Left ventricle myocardium inferior (tissue), 1 donor: ENCODE results near the gene NPB. TPM values are rescaled to one million over a fixed set of nuclear protein-coding genes. Genes with fewer than 3 reads are reported as not detected.

Experiments used
- DNase-seq: peaks from one replicate; pipeline ENCODE4 v3.0.0-alpha.2; 2020
- H3K27ac ChIP-seq: fragments of 200-600 bp; replicated peaks from 2 replicates; pipeline ENCODE4 v1.8.0; 2021
- H3K27me3 ChIP-seq: fragments of 200-600 bp; 2 replicates; pipeline ENCODE4 v1.8.0; 2021; ENCODE audit warnings: low read depth
- H3K36me3 ChIP-seq: fragments of 200-600 bp; 2 replicates; pipeline ENCODE4 v1.8.0; 2021
- H3K4me1 ChIP-seq: fragments of 200-600 bp; 2 replicates; pipeline ENCODE4 v1.8.0; 2021
- H3K4me3 ChIP-seq: fragments of 200-600 bp; 2 replicates; pipeline ENCODE4 v1.8.0; 2021; ENCODE audit warnings: mild to moderate bottlenecking, moderate library complexity
- H3K9me3 ChIP-seq: fragments of 200-600 bp; replicated peaks from 2 replicates; pipeline ENCODE4 v1.8.0; 2021
- CTCF ChIP-seq: fragments of 200-600 bp; IDR thresholded peaks from 2 replicates; pipeline ENCODE4 v1.8.0; 2021; ENCODE audit warnings: antibody characterized with exemption, mild to moderate bottlenecking, borderline replicate concordance
- intact Hi-C: fragments of 100-400 bp; cut with micrococcal nuclease; formaldehyde crosslinking; loops from one replicate; pipeline ENCODE4 v1.11.0; 2022
- total RNA-seq: library from RNA; stranded (reverse); fragmentation: NEBNext Ultra II Directional; extraction: Animal tissue kit (Norgen Biotek cat#: 25700); gene quantifications from one replicate; pipeline ENCODE4 v1.2.1, GENCODE V29; 2021
- donor health status: DM: no; HTN: yes; CAD: no; lungs with severe emphysema.

Gene NPB
- total RNA-seq, 1 donor from 2014 or later, result 0.19 TPM

DNA sequence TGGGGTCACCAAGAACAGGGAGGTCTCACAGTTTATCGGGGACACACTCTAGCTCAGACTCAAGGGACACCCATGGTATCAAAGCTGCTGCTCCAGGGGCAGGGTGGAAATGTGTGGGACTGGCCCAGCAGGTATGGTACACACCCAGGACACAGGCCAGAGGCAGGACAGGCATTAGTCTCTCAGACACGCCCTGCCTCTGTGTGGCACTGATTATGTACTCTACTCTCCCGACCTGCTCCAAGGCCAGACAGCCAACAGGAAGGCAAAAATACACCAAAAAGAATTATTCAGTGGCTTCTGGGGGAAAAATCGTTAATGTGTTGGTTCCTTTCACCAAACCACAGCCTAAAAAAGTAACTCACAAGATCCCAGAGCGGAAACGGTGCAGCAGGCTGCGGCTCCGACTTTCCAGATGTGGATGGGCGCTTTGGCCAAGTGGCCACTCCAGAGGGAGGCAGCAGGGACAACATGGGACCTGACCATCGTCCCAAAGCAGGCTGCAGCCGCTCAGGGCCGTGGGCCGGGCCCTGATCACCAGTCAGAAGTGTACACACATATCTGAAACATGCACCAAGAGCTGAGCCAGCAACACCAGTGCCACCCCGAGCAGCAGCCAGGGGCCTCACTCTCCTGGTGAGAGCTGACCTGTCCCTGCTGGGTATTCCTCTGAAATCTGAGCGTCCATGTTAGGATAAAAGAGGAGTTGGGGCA is 17.0 kb downstream of the NPB start:
- peak overlapping the region; percentile 79 for H3K27ac ChIP-seq
- no peaks in the 10 kb centered on the region for H3K9me3 ChIP-seq
- H3K4me3 ChIP-seq, result no peak overlapping the region
- DNase-seq, result no peak
- H3K36me3 ChIP-seq, result peaks cover 50% of the 10 kb centered on the region
- peaks cover 66% of the 10 kb centered on the region for H3K4me1 ChIP-seq
- H3K27me3 ChIP-seq, result no peaks in the 10 kb centered on the region
- intact Hi-C loops, result no loop called here
- no peak for TF ChIP-seq CTCF

DNA sequence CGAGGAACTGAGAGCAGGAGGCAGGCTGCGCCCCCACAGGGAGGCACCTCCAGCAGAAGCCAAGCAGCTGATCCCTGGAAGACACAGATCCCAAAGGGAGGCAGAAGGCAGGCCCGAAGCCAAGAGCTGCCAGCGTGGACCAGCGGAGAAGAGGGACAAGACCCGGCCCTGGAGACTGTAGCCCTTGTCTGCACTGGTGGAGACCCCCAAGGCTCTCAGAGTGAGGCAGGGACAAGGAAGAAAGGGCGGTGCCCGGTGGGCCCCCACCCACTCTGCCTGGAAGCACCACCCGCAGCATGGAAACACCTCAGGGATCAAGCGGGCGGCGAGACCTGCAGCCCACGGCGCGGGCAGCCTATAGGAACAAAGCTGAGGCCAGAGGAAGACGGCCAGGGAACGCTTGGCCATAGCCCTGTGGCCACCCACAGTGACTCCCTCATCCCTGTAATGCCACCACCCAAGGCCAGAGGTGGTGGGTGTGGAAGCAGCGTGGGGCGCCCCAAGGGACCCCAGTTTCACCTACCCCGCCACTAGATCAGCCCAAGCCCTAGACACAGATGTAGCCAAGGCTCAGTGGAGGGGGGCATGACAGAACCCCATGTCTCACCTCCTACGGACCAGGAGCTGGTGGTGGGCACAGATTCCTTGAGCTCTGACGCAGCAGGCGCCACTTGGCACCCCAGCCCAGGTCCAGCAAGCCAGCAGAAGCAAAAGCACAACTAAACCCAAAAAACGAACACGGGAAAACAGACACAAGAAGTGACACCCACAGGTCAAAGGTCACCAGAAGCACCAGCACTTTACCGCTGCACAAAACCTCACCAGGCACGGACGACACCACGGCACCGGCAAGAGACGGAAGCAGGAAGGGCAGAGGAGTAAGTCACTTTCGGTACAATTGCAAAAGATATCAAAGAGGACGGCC is 18.8 kb downstream of the NPB start:
- DNase-seq, result no peak
- H3K9me3 ChIP-seq, result no peaks in the 10 kb centered on the region
- peaks cover 32% of the 10 kb centered on the region for H3K36me3 ChIP-seq
- TF ChIP-seq CTCF, result no peak
- H3K4me3 ChIP-seq, result no peak overlapping the region
- peaks cover 80% of the 10 kb centered on the region for H3K4me1 ChIP-seq
- no peak overlapping the region for H3K27ac ChIP-seq
- no peaks in the 10 kb centered on the region for H3K27me3 ChIP-seq
- intact Hi-C loops, result no loop called here

DNA sequence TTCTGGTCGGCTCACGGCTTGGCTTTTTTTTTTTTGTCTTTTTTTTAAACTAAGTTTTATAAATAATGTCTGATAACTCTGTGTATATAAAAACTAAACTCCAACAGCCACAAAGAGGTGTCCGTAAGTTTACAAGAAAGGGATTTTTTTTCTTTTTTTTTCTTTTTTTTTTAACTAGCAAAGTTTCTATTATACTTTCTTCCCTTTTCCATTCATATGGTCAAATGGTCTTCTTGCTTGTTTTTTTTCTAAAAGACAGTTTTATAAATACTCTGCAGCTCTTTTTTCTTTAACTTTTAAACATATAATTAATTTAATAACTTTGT is 19.5 kb downstream of the NPB start:
- Histone ChIP-seq H3K27me3 (no peaks in the 10 kb centered on the region), H3K9me3 (no peaks in the 10 kb centered on the region), H3K4me3 (no peak overlapping the region), H3K27ac (no peak overlapping the region), H3K36me3 (peaks cover 31% of the 10 kb centered on the region), H3K4me1 (peaks cover 80% of the 10 kb centered on the region)
- intact Hi-C loops, result no loop called here
- TF ChIP-seq CTCF, result no peak
- no peak for DNase-seq

DNA sequence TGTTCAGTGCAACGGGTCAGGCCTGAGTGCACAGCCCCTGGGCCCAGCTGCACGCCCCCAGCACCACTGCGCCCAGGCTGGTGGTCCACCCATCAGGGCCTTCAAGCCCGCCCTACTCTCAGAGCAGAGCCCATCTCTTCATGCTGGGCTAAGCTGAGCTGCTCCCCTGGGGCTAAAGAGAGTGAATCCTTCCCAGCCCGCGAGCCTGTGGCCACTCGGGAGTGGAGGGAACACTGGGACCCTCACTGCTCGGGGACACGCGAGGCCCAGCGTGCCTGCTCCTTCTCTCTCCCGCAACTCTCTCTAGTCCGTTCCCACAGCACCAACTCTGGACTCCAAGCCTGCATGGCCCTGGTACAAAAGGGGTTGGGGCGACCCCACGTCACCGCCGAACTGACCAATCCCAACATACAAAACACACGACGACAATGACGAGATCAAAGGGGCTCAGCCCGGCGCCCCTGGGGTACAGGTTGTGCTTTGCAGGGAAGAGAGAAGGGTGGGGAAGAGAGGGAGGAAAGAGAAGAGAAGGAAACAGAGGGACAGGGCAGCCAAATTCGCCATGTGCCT is 20.0 kb downstream of the NPB start:
- H3K27ac ChIP-seq, result no peak overlapping the region

More for the DNA sequence above, 20.0 kb downstream of the NPB start:
- Histone ChIP-seq H3K36me3 (peaks cover 31% of the 10 kb centered on the region), H3K9me3 (no peaks in the 10 kb centered on the region), H3K27me3 (no peaks in the 10 kb centered on the region), H3K4me1 (peaks cover 80% of the 10 kb centered on the region), H3K4me3 (peak overlapping the region; percentile 93)
- TF ChIP-seq CTCF, result no peak
- intact Hi-C loops, result no loop called here
- DNase-seq, result no peak
